ENCODE results near the gene TELO2.

DNA sequence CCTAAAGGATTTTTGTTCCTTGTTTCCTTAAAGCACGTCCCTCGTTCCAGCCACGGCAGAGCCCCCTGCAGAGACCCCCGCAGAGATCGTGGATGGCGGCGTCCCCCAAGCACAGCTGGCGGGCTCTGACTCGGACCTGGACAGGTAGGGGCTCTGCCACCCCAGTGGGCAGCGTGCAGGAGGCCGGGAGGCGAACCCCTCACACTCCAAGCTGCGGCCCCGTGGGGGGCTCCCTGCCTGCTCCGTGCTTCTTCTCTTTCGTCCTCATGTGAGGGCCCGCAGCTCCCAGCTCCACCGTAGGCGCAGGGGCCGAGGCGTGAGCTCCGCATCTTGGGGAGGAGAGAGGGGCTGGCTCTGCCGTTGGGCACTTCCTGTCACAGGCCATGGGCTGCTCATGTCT, 8.5 kb downstream of the TELO2 start:
- TF ChIP-seq FOXK2 (IDR thresholded peaks at IDR 0.05) (no peak), FOXA1 (IDR thresholded peaks at IDR 0.05) (no peak), TARDBP (IDR thresholded peaks at IDR 0.05) (no peak), HDGF (IDR thresholded peaks at IDR 0.05; ENCODE audit: borderline replicate concordance) (no peak), ARNT (IDR thresholded peaks at IDR 0.05) (no peak), FOXM1 (IDR thresholded peaks at IDR 0.05; ENCODE audit: borderline replicate concordance) (no peak), BHLHE40 (IDR thresholded peaks at IDR 0.05; ENCODE audit: borderline replicate concordance) (no peak), SP1 (IDR thresholded peaks at IDR 0.05) (no peak), ELF4 (IDR thresholded peaks at IDR 0.05) (no peak), ZNF384 (IDR thresholded peaks at IDR 0.05) (no peak), CTBP1 (IDR thresholded peaks at IDR 0.05; ENCODE audit: borderline replicate concordance) (no peak), L3MBTL2 (conservative IDR thresholded peaks at IDR 0.05) (no peak), LEF1 (IDR thresholded peaks at IDR 0.05; ENCODE audit: borderline replicate concordance) (no peak)
- TF ChIP-seq, protein P1, sequence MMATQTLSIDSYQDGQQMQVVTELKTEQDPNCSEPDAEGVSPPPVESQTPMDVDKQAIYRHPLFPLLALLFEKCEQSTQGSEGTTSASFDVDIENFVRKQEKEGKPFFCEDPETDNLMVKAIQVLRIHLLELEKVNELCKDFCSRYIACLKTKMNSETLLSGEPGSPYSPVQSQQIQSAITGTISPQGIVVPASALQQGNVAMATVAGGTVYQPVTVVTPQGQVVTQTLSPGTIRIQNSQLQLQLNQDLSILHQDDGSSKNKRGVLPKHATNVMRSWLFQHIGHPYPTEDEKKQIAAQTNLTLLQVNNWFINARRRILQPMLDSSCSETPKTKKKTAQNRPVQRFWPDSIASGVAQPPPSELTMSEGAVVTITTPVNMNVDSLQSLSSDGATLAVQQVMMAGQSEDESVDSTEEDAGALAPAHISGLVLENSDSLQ (IDR thresholded peaks at IDR 0.05): no peak
